Liver (tissue), 9 donors: ENCODE results near the gene PARN. TPM values are rescaled to one million over a fixed set of nuclear protein-coding genes. Genes with fewer than 3 reads are reported as not detected.

Experiments
- DNase-seq: peaks from one replicate; pipeline ENCODE4 v3.0.0-alpha.2; 2017; ENCODE audit warnings: low spot score
- H3K27ac ChIP-seq, 2 donors: one replicate each; pipeline ENCODE4 v1.7.0; 2013; ENCODE audit warnings: inconsistent platforms in 2 of 2, low read length in 2 of 2, control low read depth in 1 of 2, low read depth in 1 of 2, mild to moderate bottlenecking in 1 of 2
- H3K27me3 ChIP-seq, 4 donors: one replicate each; pipeline versions ENCODE4 v1.6.1 to v1.7.0; 2013; ENCODE audit warnings: low read length in 3 of 4, inconsistent platforms in 1 of 4, mild to moderate bottlenecking in 1 of 4, moderate library complexity in 1 of 4; ENCODE audit not compliant: control insufficient read depth in 4 of 4, insufficient read depth in 4 of 4
- H3K36me3 ChIP-seq, 4 donors: one replicate each; pipeline versions ENCODE4 v1.6.1 to v1.7.0; 2013; ENCODE audit warnings: low read length in 3 of 4, mild to moderate bottlenecking in 3 of 4, low read depth in 1 of 4, moderate library complexity in 1 of 4; ENCODE audit not compliant: control insufficient read depth in 4 of 4, insufficient read depth in 3 of 4
- H3K4me1 ChIP-seq, 4 donors: one replicate each; pipeline versions ENCODE4 v1.6.1 to v1.7.0; 2013; ENCODE audit warnings: low read length in 3 of 4, mild to moderate bottlenecking in 3 of 4, moderate library complexity in 1 of 4; ENCODE audit not compliant: control insufficient read depth in 4 of 4, insufficient read depth in 4 of 4
- H3K4me3 ChIP-seq, 3 donors: one replicate each; pipeline versions ENCODE4 v1.6.1 to v1.7.0; 2013; ENCODE audit warnings: low read length in 3 of 3, control low read depth in 1 of 3, low read depth in 1 of 3, mild to moderate bottlenecking in 1 of 3
- H3K9ac ChIP-seq, 2 donors: one replicate each; pipeline ENCODE4 v1.7.0; 2013; ENCODE audit warnings: low read length in 2 of 2, mild to moderate bottlenecking in 2 of 2, moderate library complexity in 2 of 2, control low read depth in 1 of 2, low read depth in 1 of 2
- H3K9me3 ChIP-seq, 4 donors: one replicate each; pipeline versions ENCODE4 v1.6.1 to v1.7.0; 2013; ENCODE audit warnings: low read length in 3 of 4; ENCODE audit not compliant: control insufficient read depth in 4 of 4
- ATF3 ChIP-seq: IDR thresholded peaks from 2 replicates; pipeline ENCODE4 v1.6.1; 2016; ENCODE audit warnings: antibody characterized with exemption
- EGR1 ChIP-seq, 2 donors: IDR thresholded peaks; 2 replicates each; pipeline ENCODE4 v1.6.1; 2016 to 2018; ENCODE audit warnings: antibody characterized with exemption in 2 of 2, low read depth in 2 of 2
- FOXA1 ChIP-seq: IDR thresholded peaks from 2 replicates; pipeline ENCODE4 v1.6.1; 2016; ENCODE audit warnings: antibody characterized with exemption
- FOXA2 ChIP-seq: IDR thresholded peaks from 2 replicates; pipeline ENCODE4 v1.6.1; 2016; ENCODE audit warnings: antibody characterized with exemption
- GABPA ChIP-seq, 2 donors: IDR thresholded peaks in 1 of 2; conservative IDR thresholded peaks in 1 of 2; 2 replicates each; pipeline ENCODE4 v1.6.1; 2016; ENCODE audit warnings: antibody characterized with exemption in 2 of 2, mild to moderate bottlenecking in 1 of 2, moderate library complexity in 1 of 2
- HNF4A ChIP-seq, 2 donors: conservative IDR thresholded peaks; 2 replicates each; pipeline ENCODE4 v1.6.1; 2016; ENCODE audit warnings: antibody characterized with exemption in 2 of 2, mild to moderate bottlenecking in 2 of 2
- MAX ChIP-seq: IDR thresholded peaks from 2 replicates; pipeline ENCODE4 v1.6.1; 2016; ENCODE audit warnings: antibody characterized with exemption
- RAD21 ChIP-seq, 2 donors: IDR thresholded peaks; 2 replicates each; pipeline ENCODE4 v1.6.1; 2016; ENCODE audit warnings: antibody characterized with exemption in 2 of 2, mild to moderate bottlenecking in 2 of 2
- REST ChIP-seq: IDR thresholded peaks from 2 replicates; pipeline ENCODE4 v1.6.1; 2016; ENCODE audit warnings: antibody characterized with exemption, mild to moderate bottlenecking
- TAF1 ChIP-seq: conservative IDR thresholded peaks from 2 replicates; pipeline ENCODE4 v1.6.1; 2016; ENCODE audit warnings: antibody characterized with exemption, mild to moderate bottlenecking
- ZBTB33 ChIP-seq: IDR thresholded peaks from 2 replicates; pipeline ENCODE4 v1.6.1; 2016; ENCODE audit warnings: antibody characterized with exemption
- whole genome bisulfite sequencing: extraction: QIAGEN DNeasy Blood & Tissue Kit; methylation state at CpG from one replicate; pipeline ENCODE4 v1.1.7; 2013; 5-methylcytosine and 5-hydroxymethylcytosine counted together
- polyA plus RNA-seq, 2 donors: library from polyadenylated mRNA; stranded (reverse) in 1 of 2; unstranded in 1 of 2; fragments of 200-250 nt in 1 of 2; fragments of >200 nt in 1 of 2; fragmentation: Nextera tagmentation in 1 of 2; extraction: Ambion mirVana in 1 of 2; gene quantifications; one replicate each; pipeline versions ENCODE4 v1.2.1 to v1.2.3, GENCODE V29; 2013 to 2015
- total RNA-seq, 2 donors: library from RNA; depleted of rRNA; stranded (reverse); fragments of >200 nt; gene quantifications; one replicate each; pipeline ENCODE4 v1.2.3, GENCODE V29; 2014
- donor health status: healthy.
- donor health status: healthy.
- donor health status: healthy.
- donor health status: healthy.
- donor health status: healthy.

PARN gene
- total and polyA plus RNA-seq, 4 donors: 7.9 to 19.7 (median 9.7) TPM

- no peak for DNase-seq
- no peak overlapping the region for H3K27ac ChIP-seq
- 94% methylated on average over 4 of the region's 4 CpGs for WGBS
- H3K9ac ChIP-seq: no peak overlapping the region
- peaks cover 0 to 3% (median 0%) of the 10 kb centered on the region in 4 donors for H3K36me3 ChIP-seq
- TF ChIP-seq FOXA1 (no peak), ZBTB33 (no peak), EGR1 (IDR thresholded peaks at IDR 0.05; ENCODE audit: low read depth in 2 of 2) (no peak), GABPA (IDR thresholded peaks at IDR 0.05 in 1 of 2, conservative IDR thresholded peaks at IDR 0.05 in 1 of 2) (no peak)
- no peak overlapping the region for H3K4me3 ChIP-seq
- peaks cover 0 to 4% (median 0%) of the 10 kb centered on the region in 4 donors for H3K4me1 ChIP-seq
- H3K27me3 ChIP-seq: no peaks in the 10 kb centered on the region
- no peaks in the 10 kb centered on the region for H3K9me3 ChIP-seq
These were observed 202.0 kb downstream of the PARN start for GRCh38 chr16:14428043-14428442.

GRCh38 chr16:14427371-14427948 lies 202.6 kb downstream of the PARN start:
- 87% methylated on average over 9 of the region's 9 CpGs for WGBS
- H3K27ac ChIP-seq: no peak overlapping the region
- no peak for TF ChIP-seq FOXA1
- no peak for TF ChIP-seq TAF1
- TF ChIP-seq ATF3: no peak
- no peak for TF ChIP-seq HNF4A (conservative IDR thresholded peaks at IDR 0.05)
- no peak for TF ChIP-seq GABPA (IDR thresholded peaks at IDR 0.05 in 1 of 2, conservative IDR thresholded peaks at IDR 0.05 in 1 of 2)
- TF ChIP-seq REST: no peak

GRCh38 chr16:14424595-14424994 lies 205.5 kb downstream of the PARN start:
- no peaks in the 10 kb centered on the region for H3K27me3 ChIP-seq
- no peak for TF ChIP-seq RAD21 (IDR thresholded peaks at IDR 0.05)
- no peak for TF ChIP-seq MAX
- TF ChIP-seq FOXA2: peak; percentile 7
- no peaks in the 10 kb centered on the region for H3K36me3 ChIP-seq
- H3K9ac ChIP-seq: no peak overlapping the region
- no peaks in the 10 kb centered on the region for H3K9me3 ChIP-seq
- peaks cover 3 to 10% (median 6%) of the 10 kb centered on the region in 4 donors for H3K4me1 ChIP-seq
- 61% methylated on average over 4 of the region's 4 CpGs for WGBS
- DNase-seq: no peak
- H3K4me3 ChIP-seq: no peak overlapping the region
- H3K27ac ChIP-seq: no peak overlapping the region

More at GRCh38 chr16:14427371-14427948, 202.6 kb downstream of the PARN start:
- H3K36me3 ChIP-seq: peaks cover 0 to 3% (median 0%) of the 10 kb centered on the region in 4 donors
- H3K9me3 ChIP-seq: no peaks in the 10 kb centered on the region
- H3K4me3 ChIP-seq: no peak overlapping the region
- H3K9ac ChIP-seq: no peak overlapping the region
- no peak for DNase-seq
- peaks cover 0 to 4% (median 0%) of the 10 kb centered on the region in 4 donors for H3K4me1 ChIP-seq
- H3K27me3 ChIP-seq: no peaks in the 10 kb centered on the region
